IPS-20b (cell line): ENCODE data around the gene RANBP9.
A peak's percentile ranks its signal among the peaks of the same experiment; 100 is the strongest.

Experiments
- H3K27ac ChIP-seq: one replicate; pipeline ENCODE4 v1.5.1; 2013; ENCODE audit warnings: low read length
- H3K27me3 ChIP-seq: 2 replicates; pipeline ENCODE4 v1.6.1; 2013; ENCODE audit warnings: mild to moderate bottlenecking, low read length, inconsistent platforms; ENCODE audit not compliant: insufficient read depth
- H3K36me3 ChIP-seq: 2 replicates; pipeline ENCODE4 v1.6.1; 2013; ENCODE audit warnings: low read depth, mild to moderate bottlenecking, inconsistent platforms, low read length, moderate library complexity; ENCODE audit not compliant: insufficient read depth
- H3K4me1 ChIP-seq: 2 replicates; pipeline ENCODE4 v1.6.1; 2013; ENCODE audit warnings: mild to moderate bottlenecking, control low read depth, inconsistent platforms, low read length, moderate library complexity; ENCODE audit not compliant: insufficient read depth
- H3K4me3 ChIP-seq: 2 replicates; pipeline ENCODE4 v1.5.1; 2013; ENCODE audit warnings: mild to moderate bottlenecking, low read length, inconsistent platforms
- H3K9ac ChIP-seq: 2 replicates; pipeline ENCODE4 v1.6.1; 2013; ENCODE audit warnings: low read depth, mild to moderate bottlenecking, inconsistent platforms, low read length, moderate library complexity
- H3K9me3 ChIP-seq: 2 replicates; pipeline ENCODE4 v1.6.1; 2013; ENCODE audit warnings: mild to moderate bottlenecking, low read depth, low read length, inconsistent platforms; ENCODE audit not compliant: insufficient read depth

The RANBP9 gene

DNA sequence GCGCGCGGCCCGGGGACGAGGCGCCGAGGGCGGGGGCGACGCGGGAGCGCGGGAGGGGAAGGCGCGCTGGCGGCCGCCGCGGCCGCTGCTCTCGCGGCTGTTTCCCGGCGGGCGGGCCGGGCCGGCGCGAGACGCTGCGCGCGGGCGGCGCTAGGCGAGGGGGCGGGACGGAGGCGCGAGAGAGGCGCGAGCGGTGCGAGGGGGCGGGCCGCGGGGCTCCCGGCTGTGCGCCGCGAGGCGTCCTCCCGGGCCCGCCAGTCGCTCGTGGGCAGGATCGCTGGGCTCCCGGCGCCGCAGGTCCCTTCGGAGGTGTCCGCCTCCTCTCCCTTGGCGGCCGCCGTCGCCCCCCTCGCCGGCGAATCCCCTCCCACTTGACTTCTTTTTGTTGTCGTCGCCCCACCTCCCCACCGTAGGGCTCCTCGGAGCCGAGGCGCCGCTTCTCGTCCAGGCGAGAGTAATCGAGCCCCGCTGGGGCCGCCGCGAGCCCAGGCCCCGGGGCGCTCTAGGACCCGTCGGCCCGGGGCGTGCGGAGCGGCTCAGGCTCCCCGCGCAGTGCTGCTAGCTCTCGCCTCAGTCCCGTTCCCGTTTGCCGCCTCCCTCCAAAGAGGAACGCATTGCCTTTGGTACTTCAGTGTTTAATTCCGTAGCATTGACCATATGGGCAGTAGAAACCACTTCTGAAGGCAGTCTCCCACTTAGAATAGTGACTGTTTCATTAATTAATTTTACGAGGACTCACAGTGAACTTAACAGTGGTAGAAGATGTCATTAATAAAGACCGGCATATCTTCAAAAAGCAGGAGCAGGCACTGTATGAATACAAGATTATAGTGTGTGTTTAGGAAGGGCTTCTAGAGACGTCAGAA is at the start of gene RANBP9:
RANBP9 (minus strand) TSS at position 103 of the 866 bp plus-strand sequence. CDS start 330 bp downstream, outside the sequence.
- Histone ChIP-seq H3K27me3 (no peaks in the 10 kb centered on the region), H3K4me3 (peak within 1 kb of the TSS; percentile 93), H3K9ac (peak within 1 kb of the TSS; percentile 90), H3K4me1 (peaks cover 10% of the 10 kb centered on the region), H3K9me3 (no peaks in the 10 kb centered on the region), H3K36me3 (no peaks in the 10 kb centered on the region), H3K27ac (no peak within 1 kb of the TSS)

DNA sequence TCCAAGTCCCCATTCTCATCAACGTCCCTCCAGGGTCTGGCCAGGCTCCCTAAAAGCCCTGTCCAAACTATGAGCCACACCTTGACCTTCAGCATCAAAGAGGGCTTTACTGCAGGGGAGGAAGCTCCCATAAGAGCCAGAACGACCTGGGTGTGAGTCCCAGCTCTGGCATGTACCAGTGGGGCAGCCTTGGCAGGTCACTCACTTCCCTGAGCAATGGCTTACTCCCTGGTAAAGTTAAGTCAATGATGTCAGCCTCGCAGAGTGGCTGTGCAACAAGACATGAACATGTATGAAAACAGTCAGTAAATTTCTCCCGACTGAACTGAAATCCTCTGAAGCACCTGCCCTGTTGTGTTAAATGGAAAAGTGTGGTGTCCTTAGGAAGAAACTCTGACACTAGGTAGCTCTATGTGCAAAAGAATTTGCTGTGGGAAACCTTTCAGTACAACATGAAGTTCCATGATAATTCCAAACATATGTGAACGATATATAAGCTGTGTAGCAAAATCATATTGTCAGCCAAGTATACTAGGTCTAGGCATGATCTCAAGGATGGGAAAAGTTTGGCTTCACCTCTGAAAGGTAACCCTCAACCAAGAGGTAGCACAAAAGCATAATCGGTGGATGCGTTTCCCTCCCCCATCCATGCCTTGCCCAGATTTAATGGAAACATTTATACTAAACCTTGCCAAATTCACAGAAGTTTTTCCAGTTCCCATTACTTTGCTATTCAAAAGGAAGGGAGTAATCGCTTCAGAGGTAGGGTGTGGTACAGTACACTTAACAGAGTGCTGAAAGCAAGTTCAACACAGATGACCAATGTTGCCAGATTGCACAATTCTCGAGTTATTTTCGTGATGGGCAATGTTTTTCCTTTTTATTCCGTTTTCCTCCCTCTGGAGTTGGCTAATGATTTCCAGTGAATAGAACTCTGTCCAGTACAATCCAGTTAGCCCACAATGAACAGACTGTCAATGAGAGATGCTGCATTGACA is 49.0 kb upstream of the RANBP9 start:
- H3K4me3 ChIP-seq: no peak overlapping the region
- H3K9me3 ChIP-seq: no peaks in the 10 kb centered on the region
- H3K27ac ChIP-seq: no peak overlapping the region
- no peaks in the 10 kb centered on the region for H3K27me3 ChIP-seq
- H3K36me3 ChIP-seq: no peaks in the 10 kb centered on the region
- H3K9ac ChIP-seq: no peak overlapping the region
- H3K4me1 ChIP-seq: no peaks in the 10 kb centered on the region

DNA sequence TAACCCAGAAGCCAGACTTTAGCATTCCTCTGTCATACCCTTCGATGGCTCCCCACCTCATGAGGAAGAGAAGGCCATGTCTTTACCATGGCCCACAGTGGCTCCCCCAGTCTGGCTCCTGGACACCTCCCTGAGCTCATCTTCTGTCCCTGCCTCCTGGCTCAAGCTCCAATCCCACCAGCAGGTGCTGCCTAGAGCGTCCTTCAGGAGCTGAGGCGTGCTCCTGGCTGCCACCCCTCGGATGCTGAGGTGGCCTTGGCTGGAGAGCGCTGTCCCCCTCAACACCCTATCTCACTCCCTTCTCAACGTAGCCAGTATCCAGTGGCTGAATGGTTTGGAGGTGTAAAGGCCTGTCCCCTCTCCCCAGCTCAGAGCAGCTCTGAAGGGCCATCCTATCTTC is 47.4 kb upstream of the RANBP9 start:
- Histone ChIP-seq H3K36me3 (no peaks in the 10 kb centered on the region), H3K4me1 (no peaks in the 10 kb centered on the region), H3K9me3 (no peaks in the 10 kb centered on the region), H3K4me3 (no peak overlapping the region), H3K27me3 (no peaks in the 10 kb centered on the region), H3K27ac (no peak overlapping the region), H3K9ac (no peak overlapping the region)

DNA sequence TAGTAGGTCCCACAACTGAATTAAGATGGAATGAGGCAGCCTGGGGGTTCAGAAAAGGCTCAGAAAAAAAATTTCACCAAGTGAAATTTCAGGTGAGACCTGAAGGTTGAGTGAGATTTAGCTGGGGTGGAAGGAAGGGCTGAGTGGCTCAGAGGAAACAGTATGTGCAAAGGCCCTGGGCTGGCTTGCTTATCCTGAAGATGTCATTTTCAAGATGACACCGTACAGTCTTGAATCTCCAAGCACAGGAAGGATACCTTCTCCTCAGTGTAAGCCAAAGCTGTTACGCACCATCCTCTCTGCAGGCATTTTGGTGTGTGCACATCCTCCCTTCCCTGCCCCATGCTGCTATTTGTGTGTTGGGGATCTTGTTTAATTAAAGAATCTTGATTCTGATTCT is 43.0 kb upstream of the RANBP9 start:
- Histone ChIP-seq H3K36me3 (no peaks in the 10 kb centered on the region), H3K4me1 (no peaks in the 10 kb centered on the region), H3K9me3 (no peaks in the 10 kb centered on the region), H3K4me3 (no peak overlapping the region), H3K27me3 (no peaks in the 10 kb centered on the region), H3K27ac (no peak overlapping the region), H3K9ac (no peak overlapping the region)

DNA sequence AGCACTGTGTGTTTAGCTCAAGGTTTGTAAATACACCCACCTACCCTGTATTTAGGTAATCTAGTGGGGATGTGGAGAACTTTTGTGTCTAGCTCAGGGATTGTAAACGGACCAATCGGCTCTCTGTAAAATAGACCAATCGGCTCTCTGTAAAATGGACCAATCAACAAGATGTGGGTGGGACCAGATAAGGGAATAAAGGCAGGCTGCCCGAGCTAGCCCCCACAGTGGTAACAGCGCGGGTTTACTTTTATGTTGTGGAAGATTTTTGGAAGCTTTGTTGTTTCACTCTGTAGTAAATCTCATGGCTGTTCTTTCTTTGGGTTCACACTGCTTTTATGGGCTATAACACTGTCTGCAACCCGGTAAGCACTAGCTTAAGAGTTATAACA is 32.1 kb upstream of the RANBP9 start:
- H3K9ac ChIP-seq: no peak overlapping the region
- H3K4me3 ChIP-seq: no peak overlapping the region
- no peaks in the 10 kb centered on the region for H3K27me3 ChIP-seq
- H3K27ac ChIP-seq: no peak overlapping the region
- H3K4me1 ChIP-seq: no peaks in the 10 kb centered on the region
- no peaks in the 10 kb centered on the region for H3K9me3 ChIP-seq
- H3K36me3 ChIP-seq: no peaks in the 10 kb centered on the region

DNA sequence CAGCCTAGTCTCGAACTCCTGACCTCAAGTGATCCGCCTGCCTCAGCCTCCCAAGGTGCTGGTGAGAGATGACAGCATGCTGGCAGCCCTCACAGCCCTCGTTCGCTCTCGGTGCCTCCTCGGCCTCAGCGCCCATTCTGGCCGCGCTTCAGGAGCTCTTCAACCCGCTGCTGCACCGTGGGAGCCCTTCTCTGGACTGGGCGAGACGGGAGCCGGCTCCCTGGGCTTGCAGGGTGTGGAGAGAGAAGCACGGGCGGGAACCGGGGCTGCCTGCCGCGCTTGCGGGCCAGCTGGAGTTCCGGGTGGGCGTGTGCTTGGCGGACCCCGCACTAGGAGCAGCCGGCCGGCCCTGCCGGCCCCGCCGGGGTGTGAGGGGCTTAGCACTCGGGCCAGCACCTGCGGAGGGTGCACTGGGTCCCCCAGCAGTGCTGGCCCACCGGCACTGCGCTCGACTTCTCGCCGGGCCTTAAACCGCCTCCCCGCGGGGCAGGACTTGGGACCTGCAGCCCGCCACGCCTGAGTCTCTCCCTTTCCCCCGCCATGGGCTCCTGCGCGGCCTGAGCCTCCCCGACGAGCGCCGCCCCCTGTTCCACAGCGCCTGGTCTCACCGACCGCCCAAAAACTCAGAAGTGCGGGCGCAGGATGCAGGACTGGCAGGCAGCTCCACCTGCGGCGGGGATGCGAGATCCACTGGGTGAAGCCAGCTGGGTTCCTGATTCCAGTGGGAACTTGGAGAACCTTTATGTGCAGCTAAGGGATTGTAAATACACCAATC is 31.5 kb upstream of the RANBP9 start:
- H3K9ac ChIP-seq: no peak overlapping the region
- no peaks in the 10 kb centered on the region for H3K9me3 ChIP-seq
- no peaks in the 10 kb centered on the region for H3K27me3 ChIP-seq
- H3K27ac ChIP-seq: no peak overlapping the region
- no peaks in the 10 kb centered on the region for H3K4me1 ChIP-seq
- no peaks in the 10 kb centered on the region for H3K36me3 ChIP-seq
- no peak overlapping the region for H3K4me3 ChIP-seq

DNA sequence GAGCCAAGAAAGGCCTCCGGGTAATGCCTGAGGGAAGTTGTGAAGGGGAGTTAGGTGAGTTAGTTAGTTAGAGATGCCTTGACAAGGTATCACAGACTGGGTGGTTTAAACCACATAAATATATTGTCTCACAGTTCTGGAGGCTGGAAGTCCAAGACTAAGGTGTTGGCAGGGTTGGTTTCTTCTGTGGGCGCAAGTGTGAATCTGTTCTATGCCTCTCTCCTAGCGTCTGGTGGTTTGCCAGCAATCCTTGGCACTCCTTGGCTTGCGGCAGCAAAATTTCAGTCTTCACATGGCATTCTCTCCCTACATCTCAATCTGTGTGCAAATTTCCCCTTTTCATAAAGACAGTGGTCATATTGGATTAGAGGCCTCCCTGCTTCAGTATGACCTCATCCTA is 29.7 kb upstream of the RANBP9 start:
- H3K27ac ChIP-seq: no peak overlapping the region
- no peak overlapping the region for H3K9ac ChIP-seq
- H3K36me3 ChIP-seq: no peaks in the 10 kb centered on the region
- no peaks in the 10 kb centered on the region for H3K27me3 ChIP-seq
- H3K4me1 ChIP-seq: no peaks in the 10 kb centered on the region
- no peaks in the 10 kb centered on the region for H3K9me3 ChIP-seq
- H3K4me3 ChIP-seq: no peak overlapping the region

DNA sequence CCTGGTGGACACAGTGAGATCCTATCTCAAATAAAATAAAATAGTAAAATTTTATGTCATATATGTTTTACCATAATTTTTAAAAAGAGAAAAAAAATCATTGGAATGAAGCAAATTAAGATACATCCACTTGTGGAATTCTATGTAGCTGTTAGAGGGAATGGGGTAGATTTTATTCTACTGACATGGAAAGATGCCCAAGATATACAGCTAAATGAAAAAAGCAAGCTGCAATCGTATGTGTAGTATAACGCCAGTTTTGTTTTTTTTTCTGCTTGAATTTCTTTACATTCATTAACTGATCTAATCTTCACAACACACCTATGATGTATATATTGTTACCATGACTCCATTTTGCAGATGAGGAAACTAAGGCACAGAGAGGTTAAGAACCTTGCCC is 23.4 kb upstream of the RANBP9 start:
- H3K4me3 ChIP-seq: no peak overlapping the region
- H3K9ac ChIP-seq: no peak overlapping the region
- 0 out of 2 replicates have a peak, but pooled peaks cover 3% of the 10 kb centered on the region for H3K4me1 ChIP-seq
- H3K9me3 ChIP-seq: no peaks in the 10 kb centered on the region
- H3K27ac ChIP-seq: no peak overlapping the region
- no peaks in the 10 kb centered on the region for H3K36me3 ChIP-seq
- H3K27me3 ChIP-seq: no peaks in the 10 kb centered on the region

DNA sequence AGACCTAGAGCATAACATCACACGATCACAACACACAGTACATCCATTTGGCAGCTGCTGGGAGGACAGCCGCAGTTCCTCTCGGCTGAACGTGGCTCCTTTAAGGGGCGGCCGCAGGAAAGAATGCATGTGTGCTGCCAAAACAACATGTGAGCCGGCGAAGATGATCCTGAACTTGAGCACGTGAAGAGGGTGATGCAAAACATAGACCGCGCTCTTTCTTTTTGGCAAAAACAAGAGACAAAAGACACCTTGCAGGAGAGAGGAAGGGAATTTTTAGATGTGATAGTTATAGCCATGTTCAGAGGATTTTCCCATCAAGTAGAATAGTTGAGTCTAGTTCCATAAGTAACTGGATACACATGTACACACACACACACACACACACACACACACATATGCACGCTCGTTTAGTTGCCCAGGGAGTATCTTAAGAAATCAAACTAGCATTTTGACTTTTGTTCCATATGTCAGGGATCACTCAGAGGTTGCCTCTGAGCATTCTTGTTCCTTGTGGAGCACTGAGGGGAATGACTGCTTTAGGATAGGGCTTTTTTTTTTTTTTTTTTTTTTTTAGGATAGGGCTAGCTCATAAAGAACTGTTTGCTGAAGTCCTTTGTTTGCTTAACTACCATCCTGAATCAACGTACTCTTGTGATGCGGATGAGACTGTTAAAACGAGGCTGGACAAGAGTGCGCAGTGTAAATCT is 21.7 kb upstream of the RANBP9 start:
- no peaks in the 10 kb centered on the region for H3K36me3 ChIP-seq
- no peak overlapping the region for H3K4me3 ChIP-seq
- no peak overlapping the region for H3K9ac ChIP-seq

DNA sequence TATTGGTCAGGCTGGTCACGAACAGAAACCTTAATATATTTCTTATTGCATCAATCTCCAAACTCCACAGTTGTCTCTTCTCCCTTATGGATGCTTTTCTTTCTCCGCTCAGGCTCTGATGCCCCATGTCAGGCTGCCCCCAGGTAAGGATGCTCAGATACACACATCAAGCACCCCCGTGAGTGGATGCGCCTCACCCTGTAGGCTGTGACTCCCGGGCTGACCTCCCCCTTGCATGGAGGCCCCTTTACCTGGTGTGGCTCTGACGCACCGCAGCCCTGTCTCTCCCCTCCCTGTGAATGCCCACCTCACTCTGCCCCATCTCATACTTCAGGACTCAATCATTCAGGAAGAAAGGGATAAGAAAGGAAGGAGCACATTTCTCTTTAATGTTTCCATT is 19.1 kb upstream of the RANBP9 start:
- no peaks in the 10 kb centered on the region for H3K9me3 ChIP-seq
- no peaks in the 10 kb centered on the region for H3K27me3 ChIP-seq
- 0 out of 2 replicates have a peak, but pooled peaks cover 3% of the 10 kb centered on the region for H3K4me1 ChIP-seq
- H3K27ac ChIP-seq: no peak overlapping the region
- H3K9ac ChIP-seq: no peak overlapping the region
- no peaks in the 10 kb centered on the region for H3K36me3 ChIP-seq
- H3K4me3 ChIP-seq: no peak overlapping the region

More for the DNA sequence above, 21.7 kb upstream of the RANBP9 start:
- Histone ChIP-seq H3K9me3 (no peaks in the 10 kb centered on the region), H3K27ac (no peak overlapping the region), H3K4me1 (0 out of 2 replicates have a peak, but pooled peaks cover 3% of the 10 kb centered on the region), H3K27me3 (no peaks in the 10 kb centered on the region)

DNA sequence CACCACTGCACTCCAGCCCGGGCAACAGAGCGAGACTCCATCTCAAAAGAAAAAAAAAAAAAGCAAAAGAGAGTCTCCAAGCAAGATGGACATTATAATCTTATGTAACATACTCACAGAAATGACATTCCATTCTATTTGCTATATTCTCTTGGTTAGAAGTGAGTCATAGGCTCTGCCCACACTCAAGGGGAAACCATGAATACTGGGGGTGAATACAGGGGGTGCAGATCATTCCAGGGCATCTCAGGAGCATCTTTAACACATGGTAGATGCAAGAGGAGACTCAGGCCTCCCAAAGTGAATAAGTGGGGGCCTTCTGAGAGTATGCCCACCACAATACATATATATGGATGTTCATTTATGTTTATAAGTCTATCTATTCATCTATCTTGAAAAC is 18.3 kb upstream of the RANBP9 start:
- Histone ChIP-seq H3K4me3 (no peak overlapping the region), H3K27ac (no peak overlapping the region), H3K27me3 (no peaks in the 10 kb centered on the region), H3K9ac (no peak overlapping the region), H3K9me3 (no peaks in the 10 kb centered on the region), H3K36me3 (no peaks in the 10 kb centered on the region), H3K4me1 (0 out of 2 replicates have a peak, but pooled peaks cover 3% of the 10 kb centered on the region)
